Stimulated activated CD8-positive, alpha-beta memory T cell treated with anti-CD3 and anti-CD28 coated beads, Interleukin-4, amount 100 ng/mL, for 4 hours (primary cell): Measurements from ENCODE around the gene RAB29.

ENCODE experiments used
- DNase-seq, 2 donors: peaks; one replicate each; pipeline ENCODE4 v3.0.0-alpha.2; 2020; ENCODE audit warnings: low read depth in 2 of 2, low spot score in 1 of 2

RAB29 gene

GRCh38 chr1:205766038-205766437 is 9.2 kb downstream of the RAB29 start:
- no peak for DNase-seq

- DNase-seq = no peak
These were observed 10.7 kb downstream of the RAB29 start for GRCh38 chr1:205764578-205764977.

DNA sequence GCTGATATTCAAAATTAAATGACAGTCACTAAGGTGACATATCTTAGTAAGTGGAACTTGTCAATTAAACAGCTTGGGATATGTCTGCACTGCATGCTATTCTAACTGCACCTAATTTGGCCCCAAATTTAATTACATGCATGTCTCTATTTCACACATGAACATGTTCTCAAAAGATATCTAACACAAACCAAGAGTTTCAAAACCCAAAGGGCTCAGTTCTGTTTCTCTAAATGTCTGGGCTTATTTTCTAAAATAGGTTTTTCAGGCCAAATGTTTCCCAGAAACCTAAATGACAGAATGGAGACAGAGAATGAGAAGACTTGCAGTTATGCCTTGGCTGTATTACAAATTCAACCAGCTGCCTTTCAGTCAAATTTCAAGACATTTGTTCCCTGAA is 11.3 kb downstream of the RAB29 start:
- no peak for DNase-seq

DNA sequence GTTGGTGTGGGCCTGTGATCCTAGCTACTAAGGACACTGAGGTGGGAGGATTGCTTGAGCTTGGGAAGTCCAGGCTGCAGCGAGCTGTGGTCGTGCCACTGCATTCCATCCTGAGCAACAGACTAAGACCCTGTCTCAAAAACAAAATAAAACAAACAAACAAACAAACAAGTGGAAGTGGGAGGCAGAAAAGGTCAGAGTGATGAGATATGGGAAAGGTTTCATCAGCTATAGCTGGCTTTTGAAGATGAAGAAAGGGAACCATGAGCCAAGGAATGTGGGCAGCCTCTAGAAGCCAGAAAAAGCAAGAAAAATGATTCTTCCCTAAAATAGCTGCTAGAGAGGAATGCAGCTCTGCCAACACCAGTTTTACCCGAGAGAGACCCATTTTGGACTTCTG is 14.7 kb downstream of the RAB29 start:
- no peak for DNase-seq

DNA sequence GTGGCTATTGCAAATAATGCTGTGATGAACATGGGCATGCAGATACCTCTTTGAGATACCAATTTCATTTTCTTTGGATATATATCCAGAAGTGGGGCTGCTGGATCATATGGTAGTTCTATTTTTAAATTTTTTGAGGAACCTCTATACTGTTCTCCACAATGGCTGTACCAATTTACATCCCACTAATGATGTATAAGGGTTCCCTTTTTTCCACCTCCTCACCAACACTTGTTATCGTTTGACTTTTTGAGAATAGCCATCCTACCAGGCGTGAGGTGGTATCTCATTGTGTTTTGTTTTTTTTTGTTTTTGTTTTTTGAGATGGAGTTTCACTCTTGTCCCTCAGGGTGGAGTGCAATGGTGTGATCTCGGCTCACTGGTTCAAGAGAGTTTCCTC is 18.7 kb downstream of the RAB29 start:
- no peak for DNase-seq

DNA sequence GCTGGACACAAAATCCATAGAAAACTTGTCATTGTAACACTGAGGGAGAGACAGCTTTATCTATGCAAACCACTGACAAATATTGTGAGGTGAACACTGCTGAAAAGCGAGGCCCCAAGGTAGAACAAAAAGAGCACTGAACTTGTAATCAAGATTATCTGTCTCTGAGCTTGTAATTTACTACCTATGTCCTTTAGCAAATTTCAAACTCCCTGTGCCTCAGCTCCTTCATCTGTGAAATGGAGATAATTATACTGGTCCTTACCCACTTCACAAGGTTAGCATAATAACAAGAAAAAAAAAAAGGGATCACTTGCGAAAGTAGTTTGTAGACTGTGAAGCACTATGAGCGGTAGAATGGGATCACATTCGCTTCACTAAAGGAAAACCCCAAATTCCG is 20.4 kb downstream of the RAB29 start:
- DNase-seq = no peak

DNA sequence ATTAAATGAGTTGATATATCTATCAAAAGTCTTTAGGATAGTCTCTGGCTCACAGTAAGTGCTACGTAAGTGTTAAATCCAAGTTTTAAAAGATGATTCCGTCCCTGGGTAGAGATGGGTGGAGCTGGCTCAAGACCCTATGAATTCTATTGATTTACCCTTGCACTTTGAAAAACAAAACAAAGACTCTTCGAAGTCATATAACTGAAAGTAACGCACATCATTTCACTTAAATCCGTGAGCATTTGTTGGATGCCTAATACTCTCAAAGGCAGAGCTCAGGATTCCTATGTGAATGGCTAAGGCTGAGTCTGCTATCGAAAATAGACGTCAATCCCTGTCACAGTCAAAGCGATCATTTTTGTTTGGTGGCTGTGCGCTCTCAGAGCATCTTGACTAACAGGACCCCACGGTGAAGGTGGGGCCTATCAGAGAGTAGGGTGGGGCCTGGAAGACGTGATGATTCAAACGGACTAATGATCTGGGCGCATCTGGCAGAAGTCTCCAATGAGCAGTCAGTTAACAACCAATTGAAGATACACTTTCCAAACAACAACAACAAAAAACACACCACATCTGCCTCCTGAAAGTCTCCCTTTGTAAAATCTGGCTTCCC is 24.1 kb downstream of the RAB29 start:
- no peak for DNase-seq

DNA sequence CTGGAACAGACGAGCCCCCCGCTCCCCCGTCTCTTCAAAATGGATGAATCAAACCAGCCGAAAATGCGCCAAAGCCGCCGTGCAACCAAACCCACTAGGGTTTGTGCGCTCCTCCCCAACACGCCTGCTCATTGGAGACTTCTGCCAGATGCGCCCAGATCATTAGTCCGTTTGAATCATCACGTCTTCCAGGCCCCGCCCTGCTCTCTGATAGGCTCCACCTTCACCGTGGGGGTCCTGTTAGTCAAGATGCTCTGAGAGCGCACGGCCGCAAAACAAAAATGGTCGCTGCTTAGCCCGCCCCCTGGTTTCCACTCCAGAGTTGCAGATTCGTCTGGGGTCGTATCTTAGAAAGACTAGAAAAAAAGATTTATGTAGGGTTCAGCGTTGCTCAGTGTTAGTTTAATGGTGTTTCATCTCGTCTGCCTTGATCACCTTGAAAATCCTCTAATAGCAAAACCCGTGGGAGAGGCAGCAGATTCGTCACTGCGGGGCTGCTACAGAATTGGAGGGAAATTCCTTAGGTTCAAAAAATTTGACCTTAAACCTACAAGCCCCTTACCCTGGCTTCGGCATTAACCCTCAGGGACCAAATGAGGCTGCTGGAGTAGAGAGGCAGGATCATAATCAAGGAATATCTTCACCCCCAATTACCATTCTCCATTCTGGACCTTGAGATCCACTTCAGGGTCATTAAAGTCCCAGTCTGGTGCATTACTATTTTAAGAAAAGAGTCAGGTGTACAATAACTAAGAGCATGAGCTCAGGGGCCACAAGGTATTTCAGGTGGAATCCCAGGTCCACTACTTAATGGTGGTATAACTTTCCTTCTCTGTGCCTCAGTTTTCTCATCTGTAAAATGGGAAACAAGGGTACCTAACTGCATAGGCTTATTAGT is 24.9 kb downstream of the RAB29 start, which contains the start of gene NUCKS1:
TSS of gene NUCKS1 (minus strand) at position 45 of the 898 bp plus-strand sequence. CDS start 209 bp downstream, outside the sequence.
- peak; percentile 95 to 96 for DNase-seq

GRCh38 chr1:205749234-205750137 is 25.8 kb downstream of the RAB29 start:
- peak; percentile 89 to 95 for DNase-seq

DNA sequence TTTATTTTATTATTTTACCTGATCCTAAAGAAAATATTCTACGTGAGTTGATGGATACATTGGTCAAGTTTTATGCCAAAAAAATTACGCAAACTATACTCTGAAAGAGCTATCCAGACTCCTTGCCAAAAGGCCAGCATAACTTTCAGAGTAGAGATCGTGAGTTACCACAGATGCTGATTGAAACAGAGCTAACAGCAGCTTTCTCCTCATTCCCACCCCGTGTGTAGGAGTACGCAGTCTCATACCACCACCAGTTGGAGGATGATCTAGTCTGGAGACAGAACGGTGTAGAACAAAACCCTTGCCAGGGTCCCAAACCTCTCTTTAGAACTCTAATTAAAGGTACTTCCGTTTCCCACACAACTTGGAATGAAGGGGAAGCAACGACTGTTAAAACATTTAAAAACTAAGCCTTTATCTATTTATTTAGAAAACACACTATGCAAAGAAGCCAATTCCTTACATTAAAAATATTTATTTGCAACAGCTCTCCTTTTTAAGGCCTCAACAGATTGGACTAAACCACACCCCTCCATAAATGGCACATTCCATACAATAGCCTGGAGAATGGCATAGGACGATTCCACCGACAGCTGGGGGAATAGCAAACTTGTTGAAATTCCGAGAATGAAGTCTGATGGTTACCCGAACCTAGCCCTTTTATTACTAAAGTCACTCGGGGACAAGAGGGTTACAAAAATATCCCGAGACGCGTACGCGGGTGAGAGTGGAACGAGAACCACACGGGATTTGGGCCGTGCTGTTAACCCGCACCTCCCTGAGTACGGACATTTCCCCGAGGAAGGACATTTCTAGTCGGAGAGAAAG is 26.7 kb downstream of the RAB29 start:
- DNase-seq = no peak

- DNase-seq = no peak
These were observed 28.4 kb downstream of the RAB29 start for GRCh38 chr1:205746757-205747412.

DNA sequence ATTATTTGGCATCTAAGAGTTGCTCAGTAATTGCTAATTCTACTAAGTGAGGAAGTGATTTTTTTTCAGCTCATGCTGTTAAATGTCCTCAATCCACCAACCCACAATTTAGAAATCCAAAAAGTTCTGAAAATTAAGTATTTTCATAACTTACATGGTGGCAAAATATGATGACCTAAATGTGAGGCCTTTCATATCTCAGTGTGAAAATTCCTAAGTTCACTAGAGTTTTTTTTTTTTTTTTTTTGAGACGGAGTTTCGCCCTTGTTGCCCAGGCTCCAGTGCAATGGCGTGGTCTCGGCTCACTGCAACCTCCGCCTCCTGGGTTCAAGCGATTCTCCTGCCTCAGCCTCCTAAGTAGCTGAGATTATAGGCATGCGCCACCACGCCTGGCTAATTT is 30.9 kb downstream of the RAB29 start:
- DNase-seq = no peak

DNA sequence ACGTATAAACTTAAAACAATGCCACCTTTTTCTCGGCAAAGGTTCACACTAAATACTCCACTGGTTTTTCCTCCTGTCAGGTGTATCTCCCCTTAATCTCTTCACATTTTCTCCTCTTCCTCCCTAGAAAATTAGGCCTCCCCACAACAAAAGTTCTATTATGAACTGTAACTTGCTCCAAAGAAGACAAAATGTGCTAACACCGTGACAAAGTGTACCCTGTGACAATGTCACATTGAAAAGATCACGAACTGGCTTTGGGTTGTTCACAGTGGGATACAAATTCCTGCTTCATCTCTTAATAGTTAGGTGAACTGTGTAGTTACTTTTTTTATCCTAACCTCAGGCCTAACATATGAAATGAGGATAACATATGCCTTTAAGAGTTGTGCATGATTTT is 31.3 kb downstream of the RAB29 start:
- DNase-seq = no peak

DNA sequence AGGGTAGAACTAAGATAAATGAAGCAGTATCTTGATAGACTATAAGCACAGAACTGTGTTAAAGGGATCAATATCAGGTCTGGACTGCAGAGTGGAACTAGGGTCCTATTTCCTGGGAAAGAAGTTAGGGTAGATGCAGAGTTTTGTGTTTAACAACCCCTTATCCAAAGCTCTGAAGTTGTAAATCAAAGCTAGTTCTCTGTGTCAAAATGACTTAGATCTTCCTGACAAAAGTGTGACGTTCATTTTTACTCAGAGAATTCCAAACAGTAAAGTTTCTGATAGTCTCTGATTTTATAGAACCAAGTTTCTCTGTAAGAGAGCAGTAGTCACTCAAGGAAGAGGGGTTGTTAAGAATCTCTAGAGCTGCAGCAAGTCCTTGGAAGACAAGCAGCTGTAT is 33.6 kb downstream of the RAB29 start:
- DNase-seq = no peak

GRCh38 chr1:205739348-205740160 is 35.7 kb downstream of the RAB29 start:
- DNase-seq = no peak

GRCh38 chr1:205735218-205735617 is 40.1 kb downstream of the RAB29 start:
- no peak for DNase-seq

DNA sequence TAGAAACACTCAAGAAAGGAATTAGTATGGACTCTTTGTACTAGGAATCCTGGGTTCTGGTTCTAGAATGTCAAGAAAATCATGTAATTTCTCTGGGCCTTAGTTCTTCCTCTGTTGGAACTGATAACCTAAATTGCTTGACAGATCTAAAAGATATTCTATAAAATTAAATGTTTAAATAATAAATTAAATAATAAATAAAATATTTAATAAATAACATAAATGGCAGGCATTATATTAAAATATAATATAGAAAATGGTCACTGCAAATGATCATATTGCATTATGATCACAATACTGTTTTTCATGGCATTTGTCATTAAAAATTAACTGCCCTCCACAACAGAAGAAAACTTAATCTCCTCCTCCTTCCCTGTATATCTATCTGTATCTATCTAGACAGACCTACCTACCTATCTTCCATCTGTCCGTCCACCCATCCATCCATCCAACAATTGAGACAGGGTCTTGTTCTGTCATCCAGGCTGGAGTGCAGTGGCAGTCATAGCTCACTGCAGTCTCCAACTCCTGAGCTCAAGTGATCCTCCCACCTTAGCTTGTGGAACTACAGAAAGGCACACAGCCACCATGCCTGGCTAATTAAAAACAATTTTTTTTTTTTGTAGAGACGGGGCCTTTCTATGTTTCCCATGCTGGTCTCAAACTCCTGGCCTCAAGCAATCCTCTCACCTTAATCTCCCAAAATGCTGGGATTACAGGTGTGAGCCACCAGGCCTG is 41.7 kb downstream of the RAB29 start:
- DNase-seq = no peak

GRCh38 chr1:205729945-205730610 is 45.2 kb downstream of the RAB29 start:
- DNase-seq = no peak
